Testis (tissue), 2 donors: ENCODE measurements around the gene TNNC2.

Experiments
- POLR2A ChIP-seq: fragments of 450-650 bp; IDR thresholded peaks from one replicate; pipeline ENCODE4 v1.6.1; 2017; ENCODE audit warnings: antibody characterized with exemption, mild to moderate bottlenecking, moderate library complexity
- TF ChIP-seq, protein P1 (sequence below), 3 experiments: fragments of 450-650 bp in 2 of 3; fragments of 200-600 bp in 1 of 3; sonication (generic) in 1 of 3; IDR thresholded peaks; one replicate each; pipeline ENCODE4 v1.5.1; 2016 to 2019; ENCODE audit warnings: antibody characterized with exemption in 3 of 3, mild to moderate bottlenecking in 2 of 3, moderate library complexity in 1 of 3

DNA sequence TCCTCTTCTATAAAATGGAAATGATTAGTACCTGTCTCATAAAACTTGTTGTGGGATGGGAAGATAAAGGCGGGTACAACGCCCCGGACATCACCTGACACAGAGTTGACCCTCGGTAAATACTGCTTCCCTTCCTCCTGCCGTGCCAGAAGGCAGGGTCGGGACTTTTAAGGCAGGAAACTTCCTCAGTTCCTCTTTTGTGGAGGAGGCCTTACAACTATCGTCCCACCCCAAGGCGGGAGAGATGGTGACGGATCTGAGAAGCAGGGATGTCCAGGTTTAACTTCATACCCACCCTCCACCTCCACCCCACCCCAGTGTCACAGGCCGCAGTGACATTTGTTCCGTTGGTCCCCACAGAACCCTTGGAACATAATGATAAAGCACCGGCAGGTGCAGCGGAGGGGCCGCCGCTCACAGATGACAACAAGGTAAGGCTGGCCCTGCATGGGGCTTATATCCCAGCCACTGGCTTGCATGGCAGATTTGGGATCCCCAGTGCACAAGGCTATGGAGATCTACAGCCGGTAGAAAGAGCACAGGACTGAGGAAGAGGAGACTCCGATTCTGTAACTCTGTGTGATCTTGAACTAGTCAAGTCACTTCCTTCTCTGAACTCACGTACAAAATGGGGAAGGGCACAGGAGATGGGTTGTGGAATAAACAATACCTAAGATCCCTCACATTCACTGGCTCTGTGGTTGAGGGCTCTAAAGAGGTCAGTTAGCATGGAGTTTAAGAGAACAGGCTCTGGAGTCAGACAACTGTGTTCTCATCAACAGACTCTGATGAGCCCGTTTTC is 34.6 kb downstream of the TNNC2 start:
- TF ChIP-seq, protein P1, sequence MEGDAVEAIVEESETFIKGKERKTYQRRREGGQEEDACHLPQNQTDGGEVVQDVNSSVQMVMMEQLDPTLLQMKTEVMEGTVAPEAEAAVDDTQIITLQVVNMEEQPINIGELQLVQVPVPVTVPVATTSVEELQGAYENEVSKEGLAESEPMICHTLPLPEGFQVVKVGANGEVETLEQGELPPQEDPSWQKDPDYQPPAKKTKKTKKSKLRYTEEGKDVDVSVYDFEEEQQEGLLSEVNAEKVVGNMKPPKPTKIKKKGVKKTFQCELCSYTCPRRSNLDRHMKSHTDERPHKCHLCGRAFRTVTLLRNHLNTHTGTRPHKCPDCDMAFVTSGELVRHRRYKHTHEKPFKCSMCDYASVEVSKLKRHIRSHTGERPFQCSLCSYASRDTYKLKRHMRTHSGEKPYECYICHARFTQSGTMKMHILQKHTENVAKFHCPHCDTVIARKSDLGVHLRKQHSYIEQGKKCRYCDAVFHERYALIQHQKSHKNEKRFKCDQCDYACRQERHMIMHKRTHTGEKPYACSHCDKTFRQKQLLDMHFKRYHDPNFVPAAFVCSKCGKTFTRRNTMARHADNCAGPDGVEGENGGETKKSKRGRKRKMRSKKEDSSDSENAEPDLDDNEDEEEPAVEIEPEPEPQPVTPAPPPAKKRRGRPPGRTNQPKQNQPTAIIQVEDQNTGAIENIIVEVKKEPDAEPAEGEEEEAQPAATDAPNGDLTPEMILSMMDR (IDR thresholded peaks at IDR 0.05), result no peak
- TF ChIP-seq POLR2A, result no peak
